Measurements from ENCODE around the gene CLDN25. TPM values are rescaled to one million over a fixed set of nuclear protein-coding genes. Genes with fewer than 3 reads are reported as not detected.

The CLDN25 gene
- total and polyA plus RNA-seq, 2 of the 13 experiments (the other 11 are each of a cell fraction or from before 2014, with no cell fraction given): not detected

GRCh38 chr11:113773416-113774173 is 6.0 kb upstream of the CLDN25 start, which contains the start of gene ZW10 (continued):
- TF ChIP-seq TFDP1 (CRISPR knock-in tag; IDR thresholded peaks at IDR 0.05; ENCODE audit: borderline replicate concordance) (peak; percentile 71; the same call in 1 of the 2 replicates), ZNF367 (CRISPR knock-in tag; IDR thresholded peaks at IDR 0.05; ENCODE audit: borderline replicate concordance) (no peak), ZNF207 (IDR thresholded peaks at IDR 0.05; ENCODE audit: borderline replicate concordance) (no peak), ZNF451 (CRISPR knock-in tag; IDR thresholded peaks at IDR 0.05) (no peak), ERF (CRISPR knock-in tag; IDR thresholded peaks at IDR 0.05) (peak; percentile 61), ZNF460 (CRISPR knock-in tag; IDR thresholded peaks at IDR 0.05; ENCODE audit: borderline replicate concordance) (no peak), CHD4 (IDR thresholded peaks at IDR 0.05; ENCODE audit: borderline replicate concordance, low read length) (no peak), ETV6 (CRISPR knock-in tag; conservative IDR thresholded peaks at IDR 0.05) (no peak), TFDP2 (CRISPR knock-in tag; IDR thresholded peaks at IDR 0.05) (peak; percentile 94), ATF7 (IDR thresholded peaks at IDR 0.05) (peak; percentile 8; the same call in 1 of the 2 replicates), ATF7 (CRISPR knock-in tag; IDR thresholded peaks at IDR 0.05) (no peak; the same call in 1 of the 2 replicates), SALL2 (CRISPR knock-in tag; IDR thresholded peaks at IDR 0.05) (peak; percentile 68; the same call in 1 of the 2 replicates), ZNF800 (CRISPR knock-in tag; IDR thresholded peaks at IDR 0.05) (0 out of 2 replicates have a peak, but pooled peaks have one; percentile 42), HBP1 (CRISPR knock-in tag; IDR thresholded peaks at IDR 0.05; ENCODE audit: low read depth) (0 out of 2 replicates have a peak, but pooled peaks have one; percentile 62), EZH2 (conservative IDR thresholded peaks at IDR 0.05; ENCODE audit: low read depth, low read length) (no peak), KAT8 (CRISPR knock-in tag; IDR thresholded peaks at IDR 0.05) (peak; percentile 87), LBX2 (CRISPR knock-in tag; IDR thresholded peaks at IDR 0.05; ENCODE audit: borderline replicate concordance) (no peak), MZF1 (CRISPR knock-in tag; IDR thresholded peaks at IDR 0.05; ENCODE audit: borderline replicate concordance) (no peak), ZNF274 (CRISPR knock-in tag; IDR thresholded peaks at IDR 0.05) (no peak), ZKSCAN5 (CRISPR knock-in tag; IDR thresholded peaks at IDR 0.05) (no peak), SIX1 (CRISPR knock-in tag; IDR thresholded peaks at IDR 0.05; ENCODE audit: borderline replicate concordance) (no peak)
